KMS-11 (cell line): ENCODE results near the gene CHAF1A.
A peak's percentile ranks its signal among the peaks of the same experiment; 100 is the strongest.

Source experiments
- H2AFZ ChIP-seq: fragments of 200-600 bp; sonication (generic); 2 replicates; pipeline ENCODE4 v1.6.1; 2016; ENCODE audit warnings: antibody characterized with exemption, mixed run types, low read depth
- H3K27ac ChIP-seq: fragments of 200-600 bp; sonication (generic); 2 replicates; pipeline ENCODE4 v1.6.1; 2016; ENCODE audit warnings: mild to moderate bottlenecking, mixed run types
- H3K27me3 ChIP-seq: fragments of 200-600 bp; sonication (generic); 2 replicates; pipeline ENCODE4 v1.6.1; 2017; ENCODE audit warnings: mild to moderate bottlenecking, low read depth, mixed run types, moderate library complexity; ENCODE audit not compliant: insufficient read depth
- H3K36me3 ChIP-seq: fragments of 200-600 bp; sonication (generic); 2 replicates; pipeline ENCODE4 v1.6.1; 2017; ENCODE audit warnings: mild to moderate bottlenecking, mixed run types; ENCODE audit not compliant: insufficient read depth
- H3K4me1 ChIP-seq: fragments of 200-600 bp; sonication (generic); 2 replicates; pipeline ENCODE4 v1.6.1; 2016; ENCODE audit warnings: mild to moderate bottlenecking, low read depth, mixed run types; ENCODE audit not compliant: poor library complexity, severe bottlenecking
- H3K4me2 ChIP-seq: fragments of 200-600 bp; sonication (generic); 2 replicates; pipeline ENCODE4 v1.7.0; 2016; ENCODE audit warnings: mild to moderate bottlenecking, mixed run types
- H3K4me3 ChIP-seq: fragments of 200-600 bp; sonication (generic); IDR thresholded peaks from 2 replicates; pipeline ENCODE4 v1.6.1; 2017; ENCODE audit warnings: low read depth, low read length, mixed read lengths; ENCODE audit not compliant: insufficient read depth
- H3K79me2 ChIP-seq: fragments of 200-600 bp; sonication (generic); 2 replicates; pipeline ENCODE4 v1.6.1; 2016; ENCODE audit warnings: low read depth, mixed run types; ENCODE audit not compliant: insufficient read depth
- H3K9ac ChIP-seq: fragments of 200-600 bp; sonication (generic); 2 replicates; pipeline ENCODE4 v1.6.1; 2016; ENCODE audit warnings: mild to moderate bottlenecking, mixed run types
- H4K20me1 ChIP-seq: fragments of 200-600 bp; sonication (generic); 2 replicates; pipeline ENCODE4 v1.6.1; 2016; ENCODE audit warnings: mild to moderate bottlenecking, mixed run types; ENCODE audit not compliant: insufficient read depth
- TF ChIP-seq, protein P1 (sequence below): fragments of 200-600 bp; sonication (generic); conservative IDR thresholded peaks from 2 replicates; pipeline ENCODE4 v1.6.1; 2017; ENCODE audit warnings: low read depth, mild to moderate bottlenecking, antibody characterized with exemption, low read length, moderate library complexity, mixed read lengths

CHAF1A gene

DNA sequence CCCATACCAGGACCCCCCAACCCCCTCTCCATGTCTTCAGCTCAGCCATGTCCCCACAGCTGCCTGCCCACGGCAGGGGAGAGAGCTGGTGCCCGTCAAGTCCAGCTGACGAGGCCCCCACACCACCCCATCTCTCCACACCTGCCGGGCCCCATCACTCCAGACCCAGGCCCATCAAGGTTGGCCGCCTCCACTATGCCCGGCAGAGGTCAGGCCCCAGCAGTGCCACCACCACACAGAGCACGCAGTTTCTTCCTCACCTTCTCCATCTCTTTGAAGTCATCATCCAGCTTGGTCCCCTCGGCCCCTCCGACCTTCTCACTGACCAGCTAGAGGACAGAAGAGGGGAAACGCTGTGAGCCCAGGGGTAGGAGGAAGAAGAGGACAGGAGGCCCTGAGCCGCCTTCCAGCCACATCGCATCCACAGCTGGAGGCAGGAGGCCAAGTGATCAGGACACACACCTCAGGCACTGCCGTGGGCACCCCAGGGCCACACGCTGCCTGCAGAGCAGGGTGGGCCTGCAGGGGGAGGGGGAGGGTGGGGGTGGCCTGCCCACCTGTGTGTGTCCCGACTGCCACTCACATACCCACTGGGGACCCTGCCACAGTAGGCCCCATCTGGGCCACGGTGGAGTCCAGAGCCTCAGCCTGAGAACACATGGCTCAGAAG lies 35.6 kb upstream of the CHAF1A start:
- Histone ChIP-seq H3K36me3 (no peaks in the 10 kb centered on the region), H2AFZ (no peak overlapping the region), H3K4me2 (no peak overlapping the region), H3K4me1 (peaks cover 40% of the 10 kb centered on the region), H3K4me3 (no peak overlapping the region), H3K79me2 (0 out of 2 replicates have a peak, but pooled peaks cover 8% of the 10 kb centered on the region), H3K27me3 (no peaks in the 10 kb centered on the region), H3K27ac (no peak overlapping the region), H3K9ac (no peak overlapping the region), H4K20me1 (no peaks in the 10 kb centered on the region)
- TF ChIP-seq, protein P1, sequence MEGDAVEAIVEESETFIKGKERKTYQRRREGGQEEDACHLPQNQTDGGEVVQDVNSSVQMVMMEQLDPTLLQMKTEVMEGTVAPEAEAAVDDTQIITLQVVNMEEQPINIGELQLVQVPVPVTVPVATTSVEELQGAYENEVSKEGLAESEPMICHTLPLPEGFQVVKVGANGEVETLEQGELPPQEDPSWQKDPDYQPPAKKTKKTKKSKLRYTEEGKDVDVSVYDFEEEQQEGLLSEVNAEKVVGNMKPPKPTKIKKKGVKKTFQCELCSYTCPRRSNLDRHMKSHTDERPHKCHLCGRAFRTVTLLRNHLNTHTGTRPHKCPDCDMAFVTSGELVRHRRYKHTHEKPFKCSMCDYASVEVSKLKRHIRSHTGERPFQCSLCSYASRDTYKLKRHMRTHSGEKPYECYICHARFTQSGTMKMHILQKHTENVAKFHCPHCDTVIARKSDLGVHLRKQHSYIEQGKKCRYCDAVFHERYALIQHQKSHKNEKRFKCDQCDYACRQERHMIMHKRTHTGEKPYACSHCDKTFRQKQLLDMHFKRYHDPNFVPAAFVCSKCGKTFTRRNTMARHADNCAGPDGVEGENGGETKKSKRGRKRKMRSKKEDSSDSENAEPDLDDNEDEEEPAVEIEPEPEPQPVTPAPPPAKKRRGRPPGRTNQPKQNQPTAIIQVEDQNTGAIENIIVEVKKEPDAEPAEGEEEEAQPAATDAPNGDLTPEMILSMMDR = no peak

DNA sequence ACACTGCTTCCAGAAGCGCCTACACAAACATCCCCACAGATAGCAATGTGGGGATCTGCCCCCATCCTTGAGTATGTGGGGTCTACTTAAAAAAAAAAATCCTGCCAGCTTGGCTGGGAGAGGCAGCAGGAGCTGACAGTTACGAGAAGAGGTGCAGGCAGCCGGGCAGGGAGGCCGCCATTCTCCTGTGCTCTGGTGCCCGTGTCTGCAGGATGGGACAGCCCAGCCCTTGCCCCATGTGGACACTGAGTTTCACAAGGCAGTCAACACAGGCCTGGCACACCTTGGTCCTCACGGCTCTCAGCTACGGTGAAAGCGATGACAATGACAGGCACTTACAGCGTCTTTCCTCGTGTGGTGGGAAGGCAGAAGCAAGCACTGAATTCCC lies 35.1 kb upstream of the CHAF1A start:
- no peak overlapping the region for H2AFZ ChIP-seq
- H3K4me1 ChIP-seq = peaks cover 46% of the 10 kb centered on the region
- no peak overlapping the region for H3K27ac ChIP-seq
- H3K36me3 ChIP-seq = no peaks in the 10 kb centered on the region
- TF ChIP-seq, protein P1 = no peak
- no peak overlapping the region for H3K4me3 ChIP-seq
- peaks cover 8% of the 10 kb centered on the region; the same call in 1 of the 2 replicates for H3K79me2 ChIP-seq
- H3K9ac ChIP-seq = no peak overlapping the region
- no peak overlapping the region for H3K4me2 ChIP-seq
- no peaks in the 10 kb centered on the region for H3K27me3 ChIP-seq
- H4K20me1 ChIP-seq = no peaks in the 10 kb centered on the region

DNA sequence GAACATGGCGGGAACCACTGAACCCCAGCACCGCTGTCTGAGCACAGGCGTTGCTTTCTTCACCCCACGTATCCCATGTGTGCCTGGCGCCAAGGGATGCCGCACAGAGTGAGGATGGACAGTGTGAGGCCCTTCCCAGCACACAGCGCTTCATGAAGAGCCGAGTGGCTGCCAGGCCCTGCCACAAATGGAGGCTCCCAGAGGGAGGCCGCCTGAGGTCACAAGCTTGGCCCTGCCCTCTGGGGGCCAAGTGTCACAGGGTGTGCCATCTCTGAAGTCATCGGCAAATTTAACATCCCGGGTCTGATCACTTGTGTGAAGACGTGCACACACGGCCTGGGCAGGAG lies 34.7 kb upstream of the CHAF1A start:
- Histone ChIP-seq H3K4me3 (no peak overlapping the region), H3K4me2 (no peak overlapping the region), H3K27me3 (no peaks in the 10 kb centered on the region), H2AFZ (no peak overlapping the region), H3K79me2 (peaks cover 8% of the 10 kb centered on the region; the same call in 1 of the 2 replicates), H4K20me1 (no peaks in the 10 kb centered on the region), H3K9ac (no peak overlapping the region), H3K27ac (no peak overlapping the region), H3K4me1 (peaks cover 46% of the 10 kb centered on the region), H3K36me3 (no peaks in the 10 kb centered on the region)
- TF ChIP-seq, protein P1 = no peak

DNA sequence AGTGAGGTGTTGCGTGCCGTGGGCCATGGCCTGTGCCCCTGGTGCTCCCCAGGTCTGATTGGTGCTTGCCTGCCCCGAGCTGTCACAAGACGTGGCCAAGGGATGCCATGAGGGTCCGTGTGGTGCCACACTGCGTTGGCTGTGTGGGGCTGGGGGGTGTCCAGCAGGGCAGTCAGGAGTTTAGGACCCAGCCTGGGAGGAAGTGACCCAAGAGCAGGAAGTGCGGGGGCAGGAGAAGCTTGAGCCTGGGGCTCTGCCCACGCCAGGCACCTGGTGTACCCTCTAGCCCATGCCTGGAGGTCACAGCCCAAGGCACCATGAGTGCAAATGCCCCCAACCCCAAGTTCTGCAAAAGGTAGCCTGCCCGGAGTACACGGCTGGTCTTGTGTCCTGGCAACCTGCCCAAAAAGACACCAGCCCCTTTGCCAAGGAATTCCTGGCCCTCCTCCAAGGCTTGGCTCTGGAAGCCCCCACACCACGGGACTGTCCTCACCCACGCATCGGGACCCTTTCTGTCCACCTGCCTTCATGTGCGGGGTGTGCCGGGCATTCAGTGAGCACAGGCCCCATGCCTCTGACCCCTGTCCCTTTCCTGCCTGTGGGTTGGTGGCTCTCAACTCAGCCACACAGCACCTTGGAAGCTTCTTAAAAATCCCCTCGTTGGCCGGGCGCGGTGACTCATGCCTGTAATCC lies 34.2 kb upstream of the CHAF1A start:
- no peaks in the 10 kb centered on the region for H4K20me1 ChIP-seq
- peak overlapping the region; percentile 95; the same call in 1 of the 2 replicates for H3K27ac ChIP-seq
- no peak overlapping the region for H3K4me3 ChIP-seq
- H3K79me2 ChIP-seq = peaks cover 8% of the 10 kb centered on the region; the same call in 1 of the 2 replicates
- no peak overlapping the region for H3K9ac ChIP-seq
- H3K4me1 ChIP-seq = peaks cover 46% of the 10 kb centered on the region
- H2AFZ ChIP-seq = no peak overlapping the region
- no peaks in the 10 kb centered on the region for H3K36me3 ChIP-seq
- H3K4me2 ChIP-seq = peak overlapping the region; percentile 99; the same call in 1 of the 2 replicates
- H3K27me3 ChIP-seq = no peaks in the 10 kb centered on the region
- TF ChIP-seq, protein P1 = no peak
